Stimulated activated naive B cell treated with anti-CD40 and anti-IgM and Interleukin-4, amounts not matched to agents 10 μg/mL and 1 μg/mL and 100 μg/mL, for 72 hours (primary cell): Measurements from ENCODE around the gene SIK3.
A peak's percentile ranks its signal among the peaks of the same experiment; 100 is the strongest.

ENCODE experiments used
- ATAC-seq, 2 donors: fragments of 150-1000 bp; cut with Tn5 transposase; replicated peaks; 2 replicates each; pipeline ENCODE4 v1.10.0; 2021; ENCODE audit warnings: moderate library complexity in 1 of 2
- DNase-seq: peaks from one replicate; pipeline ENCODE4 v3.0.0; 2021
- H3K27ac Mint-ChIP-seq: one replicate; pipeline ENCODE4 v1.8.0; 2022; ENCODE audit warnings: mild to moderate bottlenecking, mixed read lengths
- H3K27me3 Mint-ChIP-seq, 2 donors: one replicate each; pipeline ENCODE4 v1.8.0; 2022; ENCODE audit warnings: mixed read lengths in 2 of 2
- H3K36me3 Mint-ChIP-seq, 2 donors: one replicate each; pipeline ENCODE4 v1.8.0; 2022; ENCODE audit warnings: mixed read lengths in 2 of 2, mild to moderate bottlenecking in 1 of 2
- H3K4me1 Mint-ChIP-seq, 2 donors: one replicate each; pipeline ENCODE4 v1.8.0; 2022; ENCODE audit warnings: mixed read lengths in 2 of 2, mild to moderate bottlenecking in 1 of 2
- H3K4me3 Mint-ChIP-seq, 2 donors: one replicate each; pipeline ENCODE4 v1.8.0; 2022; ENCODE audit warnings: mild to moderate bottlenecking in 2 of 2, mixed read lengths in 2 of 2, moderate library complexity in 1 of 2
- H3K9me3 Mint-ChIP-seq, 2 donors: one replicate each; pipeline ENCODE4 v1.8.0; 2022; ENCODE audit warnings: mixed read lengths in 2 of 2, mild to moderate bottlenecking in 1 of 2

The SIK3 gene

DNA sequence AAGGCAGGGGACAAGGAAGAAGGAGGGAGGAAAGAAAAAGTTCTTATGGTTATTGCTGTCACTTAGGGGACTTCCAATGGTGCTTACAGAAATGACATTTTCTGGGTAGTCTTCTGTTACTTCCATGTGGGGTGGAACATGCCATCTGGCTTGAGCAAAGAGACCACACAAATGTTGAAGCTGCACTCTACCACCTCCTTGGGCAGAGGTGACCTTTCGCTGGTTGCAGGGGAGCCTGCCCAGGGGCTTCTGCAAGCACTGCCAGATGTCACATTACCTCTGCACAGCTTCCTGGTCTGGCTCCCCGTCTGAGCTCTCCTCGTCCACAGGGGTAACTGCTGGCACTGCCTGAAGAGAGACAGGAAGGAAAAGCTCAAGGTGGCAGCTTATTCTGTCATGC, 228.2 kb downstream of the SIK3 start:
- H3K9me3 Mint-ChIP-seq, result no peaks in the 10 kb centered on the region
- H3K27me3 Mint-ChIP-seq, result no peaks in the 10 kb centered on the region
- H3K36me3 Mint-ChIP-seq, result peaks cover 40 to 70% of the 10 kb centered on the region in 2 donors

DNA sequence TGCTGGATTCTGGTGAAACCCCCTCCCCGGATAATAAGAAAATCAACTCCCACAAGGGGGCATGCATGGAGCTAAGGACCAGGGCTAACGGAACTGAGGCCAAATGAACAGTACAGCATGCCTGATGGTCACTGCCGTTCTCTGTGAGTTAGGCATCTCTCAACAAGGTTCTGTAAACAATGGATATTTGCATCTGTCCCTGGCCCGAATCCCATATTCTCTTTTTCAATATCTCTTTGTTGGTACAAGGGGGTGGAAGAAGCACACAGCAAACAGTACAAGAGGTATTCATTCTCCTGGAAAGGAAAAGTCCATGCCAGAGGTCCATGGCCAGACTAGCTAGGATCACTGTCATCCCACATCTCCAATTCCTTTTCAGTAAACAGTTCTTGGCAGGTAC, 228.6 kb downstream of the SIK3 start:
- DNase-seq, result no peak
- H3K4me3 Mint-ChIP-seq, result no peak overlapping the region
- peak overlapping the region; percentile 71 for H3K27ac Mint-ChIP-seq
- H3K9me3 Mint-ChIP-seq, result no peaks in the 10 kb centered on the region
- peaks cover 37 to 69% of the 10 kb centered on the region in 2 donors for H3K36me3 Mint-ChIP-seq
- H3K4me1 Mint-ChIP-seq, result peaks cover 10 to 13% of the 10 kb centered on the region in 2 donors
- no peak for ATAC-seq
- H3K27me3 Mint-ChIP-seq, result no peaks in the 10 kb centered on the region

More for the DNA sequence above, 228.2 kb downstream of the SIK3 start:
- ATAC-seq (peak; percentile 79 to 92), DNase-seq (no peak)
- Mint-ChIP-seq H3K4me3 (no peak overlapping the region), H3K27ac (peak overlapping the region; percentile 71), H3K4me1 (peaks cover 10 to 13% of the 10 kb centered on the region in 2 donors)

DNA sequence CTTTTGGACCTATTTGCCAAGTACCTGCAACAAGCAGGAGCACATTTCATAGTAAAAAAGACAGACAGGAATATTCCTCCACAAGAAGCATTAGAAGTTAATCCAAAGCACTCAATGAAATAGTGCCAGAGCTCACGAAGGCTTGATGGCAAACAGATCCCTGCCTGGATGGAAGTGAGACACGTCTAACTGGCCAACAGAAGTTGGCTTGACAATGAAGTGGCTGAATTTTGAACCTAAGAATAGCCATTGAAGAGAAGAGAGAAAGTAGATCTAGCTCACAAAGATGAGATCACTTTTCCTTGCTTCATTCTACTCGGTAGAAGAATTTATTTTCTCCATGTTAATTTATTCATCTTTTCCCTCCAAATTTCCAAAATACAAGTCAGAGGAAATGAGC, 230.2 kb downstream of the SIK3 start:
- DNase-seq, result no peak
- Mint-ChIP-seq H3K4me3 (no peak overlapping the region), H3K27me3 (no peaks in the 10 kb centered on the region), H3K36me3 (peaks cover 48 to 70% of the 10 kb centered on the region in 2 donors), H3K27ac (no peak overlapping the region), H3K9me3 (no peaks in the 10 kb centered on the region), H3K4me1 (peaks cover 10 to 13% of the 10 kb centered on the region in 2 donors)
- ATAC-seq, result no peak

DNA sequence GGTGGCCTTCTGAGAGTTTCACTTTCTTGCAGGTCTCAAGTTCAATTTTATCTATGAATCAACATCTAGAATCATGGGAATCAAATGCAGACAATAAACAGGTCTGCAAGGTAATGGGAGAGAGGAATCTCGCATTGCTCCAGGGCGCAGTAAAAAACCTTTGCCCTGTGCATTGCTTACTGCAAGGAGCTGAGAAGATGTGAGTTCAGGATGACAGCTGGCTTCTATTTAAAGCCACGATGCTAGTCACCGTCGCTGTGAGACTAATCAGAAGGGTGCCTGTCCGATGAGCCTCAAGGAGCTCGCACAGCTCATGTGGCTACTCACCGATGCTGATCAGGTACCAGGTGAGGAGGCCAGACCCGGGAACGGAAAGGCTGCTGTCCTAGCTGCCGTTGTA, 230.6 kb downstream of the SIK3 start:
- Mint-ChIP-seq H3K36me3 (peaks cover 48 to 66% of the 10 kb centered on the region in 2 donors), H3K4me3 (no peak overlapping the region), H3K4me1 (peaks cover 10 to 13% of the 10 kb centered on the region in 2 donors), H3K27me3 (no peaks in the 10 kb centered on the region), H3K9me3 (no peaks in the 10 kb centered on the region), H3K27ac (no peak overlapping the region)
- DNase-seq, result no peak
- no peak for ATAC-seq

DNA sequence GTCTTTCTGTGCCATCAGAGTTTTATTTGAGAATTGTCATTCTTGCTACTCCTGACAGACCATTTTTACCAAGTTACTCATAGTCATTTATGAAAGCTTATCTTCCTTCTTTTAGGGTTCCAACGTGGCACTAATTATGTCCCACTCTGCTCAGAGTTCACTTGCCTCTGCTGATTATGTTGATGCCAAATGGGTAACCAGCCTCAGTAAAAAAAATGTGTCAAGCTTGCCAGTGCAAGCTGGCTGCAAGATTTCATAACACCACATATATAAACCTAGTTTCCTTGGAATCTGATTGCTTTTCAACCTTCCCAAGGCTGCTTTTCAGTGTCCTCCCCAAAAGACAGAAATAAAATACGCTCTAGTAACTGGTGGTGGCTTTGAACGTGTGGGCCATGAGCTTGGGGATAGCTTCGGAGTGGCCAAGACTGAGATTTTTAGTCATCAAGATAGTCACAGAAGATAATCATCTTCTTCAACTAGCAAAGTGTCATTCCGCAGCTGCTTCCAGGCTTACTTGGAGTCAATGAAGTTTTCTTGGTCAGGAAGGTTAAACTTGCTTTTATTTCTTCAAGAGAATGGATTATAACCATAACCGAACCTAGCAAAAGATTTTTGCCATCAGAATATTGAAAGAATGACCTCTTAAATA, 231.3 kb downstream of the SIK3 start:
- H3K27me3 Mint-ChIP-seq, result no peaks in the 10 kb centered on the region
- H3K9me3 Mint-ChIP-seq, result no peaks in the 10 kb centered on the region
- H3K27ac Mint-ChIP-seq, result no peak overlapping the region
- H3K4me3 Mint-ChIP-seq, result no peak overlapping the region
- DNase-seq (no peak), ATAC-seq (no peak)
- peaks cover 47 to 66% of the 10 kb centered on the region in 2 donors for H3K36me3 Mint-ChIP-seq
- H3K4me1 Mint-ChIP-seq, result peaks cover 10 to 13% of the 10 kb centered on the region in 2 donors

DNA sequence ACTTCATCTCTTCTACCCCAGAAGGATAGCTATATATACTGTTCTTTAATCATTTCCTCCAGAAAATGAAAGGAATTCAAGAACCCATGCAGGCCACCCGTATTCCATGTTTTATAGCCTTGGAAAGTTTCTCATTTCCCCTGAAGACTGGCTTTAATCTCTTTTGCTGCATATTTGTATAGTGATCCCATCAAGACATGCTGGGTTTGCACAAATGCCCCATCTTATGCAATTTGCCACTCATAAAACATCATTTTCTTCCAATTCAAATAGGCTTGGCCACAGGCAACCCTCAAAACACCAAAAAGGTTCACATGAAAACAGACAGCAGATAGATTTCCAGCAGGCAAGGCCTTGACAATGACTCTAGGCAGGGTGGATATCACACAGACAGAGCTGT, 232.5 kb downstream of the SIK3 start:
- peaks cover 9 to 12% of the 10 kb centered on the region in 2 donors for H3K4me1 Mint-ChIP-seq
- no peak overlapping the region for H3K4me3 Mint-ChIP-seq
- DNase-seq, result no peak
- H3K36me3 Mint-ChIP-seq, result peaks cover 49 to 66% of the 10 kb centered on the region in 2 donors
- ATAC-seq, result no peak
- no peaks in the 10 kb centered on the region for H3K27me3 Mint-ChIP-seq
- H3K9me3 Mint-ChIP-seq, result no peaks in the 10 kb centered on the region
- no peak overlapping the region for H3K27ac Mint-ChIP-seq

DNA sequence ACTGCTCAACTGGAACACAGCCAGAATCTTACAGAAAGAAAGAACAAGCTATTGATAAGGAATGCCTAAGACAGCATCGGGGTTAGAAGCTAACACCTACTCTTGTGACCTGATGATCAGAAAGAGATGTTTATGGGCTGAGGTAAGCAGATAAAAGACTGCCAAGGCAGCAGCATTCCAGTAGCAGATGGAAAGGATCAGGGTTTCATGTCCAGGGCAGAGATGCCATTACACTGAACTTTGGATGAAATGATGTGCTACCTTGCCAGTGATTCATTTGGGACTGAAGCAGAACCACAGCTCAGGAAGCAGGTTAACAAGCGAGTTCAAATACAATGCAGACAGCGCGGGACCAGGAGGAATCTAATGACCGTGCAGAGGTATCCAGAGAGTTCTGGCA, 233.7 kb downstream of the SIK3 start:
- Mint-ChIP-seq H3K9me3 (no peaks in the 10 kb centered on the region), H3K4me3 (no peak overlapping the region), H3K36me3 (peaks cover 51 to 63% of the 10 kb centered on the region in 2 donors), H3K4me1 (peaks cover 0 to under 1% of the 10 kb centered on the region in 2 donors), H3K27ac (no peak overlapping the region), H3K27me3 (no peaks in the 10 kb centered on the region)
- no peak for DNase-seq
- ATAC-seq, result no peak

DNA sequence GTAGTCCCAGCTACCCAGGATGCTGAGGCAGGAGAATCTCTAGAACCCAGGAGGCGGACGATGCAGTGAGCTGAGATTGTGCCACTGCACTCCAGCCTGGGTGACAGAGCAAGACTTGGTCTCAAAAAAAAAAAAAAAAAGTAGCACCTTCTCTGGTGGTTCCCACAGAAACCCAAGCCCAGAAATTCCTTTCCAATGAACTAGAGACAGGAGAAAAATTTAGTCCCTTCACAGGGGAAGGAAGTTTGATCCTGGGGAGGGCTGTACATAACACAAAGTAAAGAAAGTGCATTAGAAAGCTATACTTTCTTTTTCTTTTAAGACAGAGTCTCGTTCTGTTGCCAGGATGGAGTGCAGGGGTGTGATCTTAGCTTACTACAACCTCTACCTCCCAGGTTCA, 235.3 kb downstream of the SIK3 start:
- no peak for ATAC-seq
- no peak overlapping the region for H3K4me3 Mint-ChIP-seq
- peaks cover 61 to 68% of the 10 kb centered on the region in 2 donors for H3K36me3 Mint-ChIP-seq
- no peaks in the 10 kb centered on the region for H3K4me1 Mint-ChIP-seq
- no peak for DNase-seq
- H3K27ac Mint-ChIP-seq, result no peak overlapping the region
- H3K9me3 Mint-ChIP-seq, result no peaks in the 10 kb centered on the region
- H3K27me3 Mint-ChIP-seq, result no peaks in the 10 kb centered on the region

DNA sequence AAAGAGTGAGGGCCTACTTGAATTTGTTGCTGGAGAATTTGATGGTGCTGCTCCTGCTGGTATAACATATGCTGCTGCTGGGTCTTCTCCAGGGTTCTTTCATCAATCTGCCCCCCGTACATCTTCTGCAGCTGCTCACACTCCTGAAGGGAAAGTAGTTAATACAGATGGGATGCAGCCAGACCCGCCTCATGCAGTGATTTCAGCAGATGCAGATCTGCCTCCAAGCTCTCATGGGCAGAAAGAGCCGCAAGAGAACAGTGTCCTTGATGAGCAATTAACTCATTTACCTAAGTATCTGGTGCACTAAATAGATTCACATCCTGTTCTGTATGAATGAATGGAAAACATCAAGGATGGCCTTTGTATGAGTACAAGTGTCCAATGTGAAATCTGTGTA, 236.0 kb downstream of the SIK3 start:
- Mint-ChIP-seq H3K27ac (no peak overlapping the region), H3K36me3 (peaks cover 59 to 68% of the 10 kb centered on the region in 2 donors), H3K4me3 (no peak overlapping the region), H3K27me3 (no peaks in the 10 kb centered on the region), H3K4me1 (no peaks in the 10 kb centered on the region), H3K9me3 (no peaks in the 10 kb centered on the region)
- ATAC-seq, result no peak
- DNase-seq, result no peak

DNA sequence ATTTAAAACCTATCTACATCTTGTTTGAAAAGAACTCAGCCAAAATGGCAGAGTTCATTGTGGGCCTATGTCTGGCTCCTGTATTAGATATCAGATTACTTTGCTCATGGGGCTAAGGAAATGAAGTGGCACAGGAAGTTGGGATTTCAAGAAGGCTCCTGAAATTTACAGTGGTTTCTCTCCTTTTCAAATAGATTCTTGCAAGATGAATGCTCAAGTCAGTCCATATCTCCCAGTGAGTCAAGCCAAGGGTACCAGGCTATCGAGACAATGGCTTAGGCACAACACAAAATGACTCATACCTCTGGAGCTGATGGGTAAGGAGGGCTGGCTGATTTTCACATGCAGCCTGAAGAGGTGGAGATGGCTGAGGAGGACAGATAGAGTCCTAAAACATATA, 236.7 kb downstream of the SIK3 start:
- H3K4me3 Mint-ChIP-seq, result no peak overlapping the region
- no peak for ATAC-seq
- H3K36me3 Mint-ChIP-seq, result peaks cover 57 to 69% of the 10 kb centered on the region in 2 donors
- no peak for DNase-seq
- H3K27ac Mint-ChIP-seq, result no peak overlapping the region
- H3K27me3 Mint-ChIP-seq, result no peaks in the 10 kb centered on the region
- no peaks in the 10 kb centered on the region for H3K4me1 Mint-ChIP-seq
- H3K9me3 Mint-ChIP-seq, result no peaks in the 10 kb centered on the region

DNA sequence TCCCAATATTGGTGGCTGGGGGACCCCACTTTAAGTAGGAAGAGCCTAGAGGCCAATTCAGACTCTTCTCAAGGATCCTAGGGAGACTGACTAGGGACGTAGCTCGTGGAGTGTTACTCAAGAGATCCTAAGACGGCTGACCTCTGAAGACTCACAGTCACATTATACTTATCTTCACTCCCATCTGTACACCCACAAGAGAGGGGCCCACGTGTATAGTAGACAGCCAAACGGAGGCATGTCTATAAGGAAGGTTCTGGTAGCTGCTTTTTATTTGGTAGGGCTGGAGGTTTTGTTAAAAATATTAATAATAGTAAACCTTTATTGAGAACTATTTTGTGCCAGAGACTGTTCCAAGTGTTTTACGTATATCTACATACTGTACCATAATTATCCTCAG, 237.9 kb downstream of the SIK3 start:
- ATAC-seq, result no peak
- Mint-ChIP-seq H3K27ac (no peak overlapping the region), H3K36me3 (peaks cover 61 to 72% of the 10 kb centered on the region in 2 donors)

DNA sequence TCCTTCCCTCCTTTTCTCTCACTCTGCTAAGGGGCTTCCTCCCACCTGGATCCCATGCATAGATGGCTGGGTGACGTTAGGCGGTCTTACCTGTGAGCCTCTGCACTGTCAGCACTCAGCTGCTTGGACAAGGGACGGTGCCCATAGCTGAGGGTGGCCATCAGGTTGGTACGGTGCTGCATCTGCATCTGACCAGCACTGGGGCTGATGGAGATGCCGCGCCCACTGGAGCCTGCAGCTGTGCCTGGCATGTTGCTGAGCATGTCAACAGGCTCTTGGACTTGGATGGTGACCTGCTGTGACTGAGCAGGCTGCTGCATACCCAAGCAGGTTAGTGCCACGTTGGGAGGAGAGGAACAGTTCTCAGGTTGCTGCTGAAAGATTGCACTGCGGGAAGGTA, 239.1 kb downstream of the SIK3 start:
- H3K27me3 Mint-ChIP-seq, result no peaks in the 10 kb centered on the region
- peaks cover 59 to 68% of the 10 kb centered on the region in 2 donors for H3K36me3 Mint-ChIP-seq
- no peak for DNase-seq
- no peak for ATAC-seq
- peak overlapping the region; percentile 59 for H3K27ac Mint-ChIP-seq
- peaks cover 14% of the 10 kb centered on the region in 2 donors for H3K4me1 Mint-ChIP-seq
- H3K9me3 Mint-ChIP-seq, result no peaks in the 10 kb centered on the region
- no peak overlapping the region for H3K4me3 Mint-ChIP-seq

More for the DNA sequence above, 237.9 kb downstream of the SIK3 start:
- no peak for DNase-seq
- H3K27me3 Mint-ChIP-seq, result no peaks in the 10 kb centered on the region
- H3K4me1 Mint-ChIP-seq, result peaks cover 6 to 7% of the 10 kb centered on the region in 2 donors
- H3K4me3 Mint-ChIP-seq, result no peak overlapping the region
- H3K9me3 Mint-ChIP-seq, result no peaks in the 10 kb centered on the region

DNA sequence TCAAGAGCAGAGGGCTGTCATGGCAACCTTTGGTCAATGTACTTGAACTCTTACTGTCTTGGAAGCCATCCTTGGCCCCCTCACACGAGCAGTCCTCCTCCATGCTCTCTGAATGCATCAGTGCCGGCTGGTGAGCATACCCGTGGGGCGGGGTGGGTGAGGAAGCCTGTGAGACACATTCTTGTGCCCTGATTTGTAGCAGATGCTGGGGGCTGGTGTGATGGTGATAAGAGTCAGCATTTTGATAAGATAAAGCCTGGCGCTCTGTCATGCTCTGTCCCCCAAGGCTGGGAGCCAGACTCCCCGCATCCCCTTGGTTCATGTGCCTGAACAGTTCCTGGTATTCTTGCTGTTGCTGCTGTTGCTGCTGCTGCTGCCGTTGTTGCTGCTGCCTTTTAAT, 240.3 kb downstream of the SIK3 start:
- Mint-ChIP-seq H3K4me3 (no peak overlapping the region), H3K4me1 (peaks cover 26% of the 10 kb centered on the region in 2 donors), H3K36me3 (peaks cover 50 to 59% of the 10 kb centered on the region in 2 donors), H3K9me3 (no peaks in the 10 kb centered on the region), H3K27me3 (no peaks in the 10 kb centered on the region), H3K27ac (no peak overlapping the region)
- no peak for DNase-seq
- ATAC-seq, result no peak

DNA sequence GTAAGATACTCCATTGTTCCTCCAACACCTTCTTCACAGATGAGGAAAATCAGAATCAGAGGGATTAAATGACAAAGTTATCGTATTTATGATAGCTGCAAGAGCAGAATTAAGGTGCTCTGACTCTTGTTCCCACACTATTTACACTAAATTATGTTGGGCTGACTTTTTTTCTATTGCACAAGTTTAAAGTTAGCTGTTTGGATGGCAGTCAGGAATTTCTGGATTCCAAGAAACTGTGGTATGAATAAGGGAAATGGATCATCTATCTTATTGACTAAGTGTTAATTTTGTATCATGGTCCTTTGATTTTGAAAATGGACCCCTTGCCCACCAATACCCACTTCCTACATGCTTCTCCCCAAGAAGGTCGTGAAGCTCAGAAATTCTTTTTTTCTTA, 240.9 kb downstream of the SIK3 start:
- peaks cover 51 to 65% of the 10 kb centered on the region in 2 donors for H3K36me3 Mint-ChIP-seq
- H3K4me1 Mint-ChIP-seq, result peaks cover 32% of the 10 kb centered on the region in 2 donors
- DNase-seq, result no peak
- H3K4me3 Mint-ChIP-seq, result no peak overlapping the region
- no peak overlapping the region for H3K27ac Mint-ChIP-seq
- ATAC-seq, result no peak
- H3K9me3 Mint-ChIP-seq, result no peaks in the 10 kb centered on the region
- no peaks in the 10 kb centered on the region for H3K27me3 Mint-ChIP-seq

DNA sequence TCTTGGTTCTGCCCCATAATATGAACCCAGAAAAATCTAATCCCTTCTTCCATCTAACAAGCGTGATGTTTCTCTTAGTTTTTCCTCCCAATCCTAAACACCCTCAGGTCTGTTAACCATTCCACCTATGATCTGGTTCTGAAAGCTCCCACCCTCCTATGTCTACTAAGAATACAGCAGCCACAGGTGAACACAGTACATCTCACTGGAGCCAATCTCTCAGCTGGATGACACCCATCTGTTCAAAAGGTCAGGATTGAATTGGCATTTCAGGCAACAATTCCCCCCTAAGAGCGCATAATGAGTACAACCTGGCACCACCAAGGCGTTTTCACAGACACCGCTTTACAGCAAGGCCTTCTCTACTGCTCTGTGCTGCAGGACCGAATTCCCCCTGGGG, 241.8 kb downstream of the SIK3 start:
- Mint-ChIP-seq H3K27ac (no peak overlapping the region), H3K4me3 (no peak overlapping the region), H3K36me3 (peaks cover 47 to 58% of the 10 kb centered on the region in 2 donors), H3K4me1 (peaks cover 41% of the 10 kb centered on the region in 2 donors), H3K27me3 (no peaks in the 10 kb centered on the region), H3K9me3 (no peaks in the 10 kb centered on the region)
- DNase-seq (no peak), ATAC-seq (no peak)
